Psoas muscle (tissue), 8 donors: ENCODE results near the gene TWF2. TPM values are rescaled to one million over a fixed set of nuclear protein-coding genes. Genes with fewer than 3 reads are reported as not detected.

Source experiments
- ATAC-seq, 4 donors: fragments of 200-7000 bp; cut with Tn5 transposase; one replicate each; pipeline ENCODE4 v1.9.1; 2020; ENCODE audit warnings: moderate library complexity in 3 of 4, mild to moderate bottlenecking in 2 of 4
- DNase-seq, 2 donors: peaks; one replicate each; pipeline ENCODE4 v3.0.0-alpha.2; 2020
- H3K27ac ChIP-seq: fragments of 200-600 bp; one replicate; pipeline ENCODE4 v1.8.0; 2022
- H3K27me3 ChIP-seq, 3 donors: fragments of 200-600 bp in 1 of 3; one replicate each; pipeline versions ENCODE4 v1.6.1 to v1.8.0; 2013 to 2022; ENCODE audit warnings: low read length in 2 of 3, mild to moderate bottlenecking in 2 of 3, moderate library complexity in 1 of 3; ENCODE audit not compliant: insufficient read depth in 3 of 3
- H3K36me3 ChIP-seq, 2 donors: fragments of 200-600 bp in 1 of 2; one replicate each; pipeline versions ENCODE4 v1.6.1 to v1.8.0; 2013 to 2022; ENCODE audit warnings: low read depth in 1 of 2, mild to moderate bottlenecking in 1 of 2, moderate library complexity in 1 of 2; ENCODE audit not compliant: insufficient read depth in 1 of 2
- H3K4me1 ChIP-seq: fragments of 200-600 bp; one replicate; pipeline ENCODE4 v1.8.0; 2022
- H3K4me3 ChIP-seq: fragments of 200-600 bp; one replicate; pipeline ENCODE4 v1.8.0; 2022; ENCODE audit warnings: mild to moderate bottlenecking
- H3K9me3 ChIP-seq: fragments of 200-600 bp; one replicate; pipeline ENCODE4 v1.8.0; 2022
- WGBS, 3 donors: extraction: QIAGEN DNeasy Blood & Tissue Kit; methylation state at CpG; one replicate each; pipeline versions ENCODE4 v1.1.6 to v1.1.7; 2013; 5-methylcytosine and 5-hydroxymethylcytosine counted together
- intact Hi-C, 2 donors: fragments of 100-400 bp; cut with DNase I; formaldehyde crosslinking; loops; one replicate each; pipeline versions ENCODE4 v1.11.0 to v1.14.2; 2022
- polyA plus RNA-seq, 3 donors: library from polyadenylated mRNA; stranded (reverse); fragments of 200-250 nt; gene quantifications; one replicate each; pipeline ENCODE4 v1.2.3, GENCODE V29; 2013
- total RNA-seq, 4 donors: library from RNA; stranded (reverse); fragmentation: NEBNext Ultra II Directional in 2 of 4; extraction: Animal tissue kit (Norgen Biotek cat#: 25700) in 2 of 4; gene quantifications; one replicate each; pipeline versions ENCODE4 v1.2.1 to v1.2.4, GENCODE V29; 2021 to 2023
- TF ChIP-seq, protein P1 (sequence below): fragments of 200-600 bp; IDR thresholded peaks from one replicate; pipeline ENCODE4 v1.8.0; 2022; ENCODE audit warnings: antibody characterized with exemption
- donor health status: healthy with polysubstance abuse.
- donor health status: DM: no; HTN: no; CAD: no; lungs with moderate emphysema.
- donor health status: Bipolar disorder and iron deficiency.
- donor health status: healthy.
- donor health status: DM: yes; HTN: yes; CAD: no.
- donor health status: DM: no; HTN: no; CAD: no.
- donor health status: DM: no; HTN: no; CAD: no.
- donor health status: DM: yes; HTN: yes; CAD: no.

TWF2 gene
- total and polyA plus RNA-seq, 7 donors, result 19.6 to 224 (median 136) TPM

DNA sequence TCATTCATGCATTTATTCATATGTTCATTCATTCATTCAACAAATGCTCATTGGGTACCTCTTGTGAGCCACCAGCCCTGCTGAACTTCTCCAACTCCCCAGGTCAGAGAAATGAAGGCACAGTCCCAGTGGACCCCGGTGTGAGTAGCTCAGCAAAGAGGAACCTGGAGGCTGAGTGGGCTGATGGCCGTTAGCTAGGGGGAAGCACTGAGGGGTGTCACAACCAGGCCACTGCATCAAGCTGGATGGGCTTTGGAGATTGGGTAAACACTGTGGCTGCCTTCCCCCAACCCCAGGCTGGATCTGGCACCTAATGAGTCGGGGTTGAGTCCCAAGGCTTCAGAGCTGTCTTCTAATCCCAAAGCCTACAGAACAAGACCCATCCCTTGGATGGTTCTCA, 53.1 kb downstream of the TWF2 start:
- Histone ChIP-seq H3K36me3 (no peaks in the 10 kb centered on the region), H3K9me3 (no peaks in the 10 kb centered on the region), H3K27me3 (no peaks in the 10 kb centered on the region), H3K4me1 (peaks cover 6% of the 10 kb centered on the region), H3K27ac (no peak overlapping the region), H3K4me3 (no peak overlapping the region)
- TF ChIP-seq, protein P1, sequence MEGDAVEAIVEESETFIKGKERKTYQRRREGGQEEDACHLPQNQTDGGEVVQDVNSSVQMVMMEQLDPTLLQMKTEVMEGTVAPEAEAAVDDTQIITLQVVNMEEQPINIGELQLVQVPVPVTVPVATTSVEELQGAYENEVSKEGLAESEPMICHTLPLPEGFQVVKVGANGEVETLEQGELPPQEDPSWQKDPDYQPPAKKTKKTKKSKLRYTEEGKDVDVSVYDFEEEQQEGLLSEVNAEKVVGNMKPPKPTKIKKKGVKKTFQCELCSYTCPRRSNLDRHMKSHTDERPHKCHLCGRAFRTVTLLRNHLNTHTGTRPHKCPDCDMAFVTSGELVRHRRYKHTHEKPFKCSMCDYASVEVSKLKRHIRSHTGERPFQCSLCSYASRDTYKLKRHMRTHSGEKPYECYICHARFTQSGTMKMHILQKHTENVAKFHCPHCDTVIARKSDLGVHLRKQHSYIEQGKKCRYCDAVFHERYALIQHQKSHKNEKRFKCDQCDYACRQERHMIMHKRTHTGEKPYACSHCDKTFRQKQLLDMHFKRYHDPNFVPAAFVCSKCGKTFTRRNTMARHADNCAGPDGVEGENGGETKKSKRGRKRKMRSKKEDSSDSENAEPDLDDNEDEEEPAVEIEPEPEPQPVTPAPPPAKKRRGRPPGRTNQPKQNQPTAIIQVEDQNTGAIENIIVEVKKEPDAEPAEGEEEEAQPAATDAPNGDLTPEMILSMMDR, result no peak
- ATAC-seq (no peak), DNase-seq (no peak)
- WGBS, 3 donors, result 85 to 93% (median 91%) methylated on average over 3 of the region's 3 CpGs
- intact Hi-C loops, result no loop called here

DNA sequence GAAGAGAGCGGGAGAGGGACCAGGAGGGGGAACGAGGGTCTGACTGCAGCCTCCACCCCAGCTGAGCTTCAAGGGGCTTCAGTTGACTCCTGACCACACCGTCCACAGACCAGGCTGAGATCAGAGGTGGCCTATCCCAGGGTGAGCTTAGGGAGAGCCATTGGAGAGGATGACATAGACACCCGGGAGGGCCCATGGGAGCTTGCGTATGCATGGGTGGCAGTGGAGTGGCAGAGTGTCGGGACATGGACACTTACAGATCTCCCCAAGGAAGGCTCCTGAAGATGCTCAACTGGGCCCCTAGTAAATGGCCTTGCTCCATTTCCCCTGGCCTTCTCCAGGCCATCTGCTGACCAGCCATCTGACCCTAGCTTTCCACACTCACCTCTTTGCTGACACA, 53.6 kb downstream of the TWF2 start:
- H3K36me3 ChIP-seq, result no peaks in the 10 kb centered on the region
- WGBS, 3 donors, result 95 to 98% (median 96%) methylated on average over 6 of the region's 6 CpGs
- H3K4me1 ChIP-seq, result peaks cover under 1% of the 10 kb centered on the region
- DNase-seq, result no peak
- no peaks in the 10 kb centered on the region for H3K27me3 ChIP-seq
- H3K4me3 ChIP-seq, result no peak overlapping the region
- ATAC-seq, result no peak
- TF ChIP-seq, protein P1, result no peak
- no peaks in the 10 kb centered on the region for H3K9me3 ChIP-seq
- H3K27ac ChIP-seq, result no peak overlapping the region
- intact Hi-C loops, result no loop called here

DNA sequence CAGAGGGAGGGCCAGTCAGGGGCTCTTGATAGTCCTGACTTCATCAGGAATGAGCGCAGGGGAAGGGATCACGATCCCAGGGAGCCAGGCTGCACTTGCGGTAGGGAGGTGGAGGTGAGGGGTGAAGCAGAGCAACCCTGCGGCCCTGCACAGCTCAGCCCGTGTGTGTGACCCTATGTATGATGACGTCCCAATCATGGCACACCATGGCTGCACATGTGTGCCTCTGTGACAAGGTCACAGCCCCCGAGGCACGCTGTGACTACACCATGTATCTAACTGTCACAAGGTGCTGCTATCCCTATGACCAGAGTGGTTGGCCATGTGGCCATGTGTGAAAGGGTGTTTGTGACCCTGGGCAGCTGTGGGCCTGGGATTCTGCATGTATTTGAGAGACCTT, 54.3 kb downstream of the TWF2 start:
- intact Hi-C loops, result no loop called here
- H3K27ac ChIP-seq, result peak overlapping the region; percentile 55

DNA sequence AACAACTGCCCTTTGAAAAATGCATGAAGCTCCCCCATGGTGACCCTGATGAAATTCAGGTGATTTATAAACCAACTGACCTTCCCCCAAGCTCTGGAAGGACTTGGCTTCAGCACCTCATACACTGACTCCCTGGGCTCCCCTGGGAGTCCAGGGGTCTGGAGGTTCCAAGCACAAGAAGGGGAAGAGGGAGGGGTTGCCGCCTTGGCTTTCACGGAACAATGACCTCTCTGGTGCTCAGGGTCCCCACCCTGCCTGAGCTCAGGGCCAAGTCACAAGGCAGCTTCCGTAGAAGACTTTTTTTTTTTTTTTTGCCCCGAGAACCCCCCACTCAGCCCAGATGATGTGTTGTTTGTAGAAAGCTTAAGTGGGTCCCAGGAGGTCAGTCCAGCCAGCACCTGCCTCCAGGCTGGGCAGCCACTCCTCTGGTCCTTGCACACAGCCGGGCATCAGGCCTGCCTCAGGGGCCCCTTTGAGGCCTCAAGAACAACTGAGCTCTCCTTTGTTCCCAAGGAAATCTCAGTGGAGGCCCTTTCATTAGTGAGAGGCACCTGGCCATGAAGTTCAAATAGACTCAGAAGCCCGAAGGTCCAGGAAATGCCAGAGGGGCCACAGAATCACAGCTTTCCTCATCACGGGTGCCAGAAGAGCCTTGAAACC, 55.0 kb downstream of the TWF2 start:
- H3K4me1 ChIP-seq, result no peaks in the 10 kb centered on the region
- intact Hi-C loops, result no loop called here
- H3K36me3 ChIP-seq, result no peaks in the 10 kb centered on the region
- H3K27ac ChIP-seq, result peak overlapping the region; percentile 55
- H3K4me3 ChIP-seq, result no peak overlapping the region
- DNase-seq (no peak), ATAC-seq (peak in 1 of 4 donors; percentile 33)
- TF ChIP-seq, protein P1, result no peak
- no peaks in the 10 kb centered on the region for H3K9me3 ChIP-seq
- WGBS, 3 donors, result 70 to 74% (median 73%) methylated on average over 7 of the region's 7 CpGs
- H3K27me3 ChIP-seq, result no peaks in the 10 kb centered on the region

More for the DNA sequence above, 54.3 kb downstream of the TWF2 start:
- WGBS, 3 donors, result 91% methylated on average over 8 of the region's 8 CpGs
- H3K9me3 ChIP-seq, result no peaks in the 10 kb centered on the region
- H3K4me1 ChIP-seq, result no peaks in the 10 kb centered on the region
- H3K4me3 ChIP-seq, result no peak overlapping the region
- no peak for ATAC-seq
- H3K27me3 ChIP-seq, result no peaks in the 10 kb centered on the region
- no peaks in the 10 kb centered on the region for H3K36me3 ChIP-seq
- DNase-seq, result no peak
- TF ChIP-seq, protein P1, result no peak

DNA sequence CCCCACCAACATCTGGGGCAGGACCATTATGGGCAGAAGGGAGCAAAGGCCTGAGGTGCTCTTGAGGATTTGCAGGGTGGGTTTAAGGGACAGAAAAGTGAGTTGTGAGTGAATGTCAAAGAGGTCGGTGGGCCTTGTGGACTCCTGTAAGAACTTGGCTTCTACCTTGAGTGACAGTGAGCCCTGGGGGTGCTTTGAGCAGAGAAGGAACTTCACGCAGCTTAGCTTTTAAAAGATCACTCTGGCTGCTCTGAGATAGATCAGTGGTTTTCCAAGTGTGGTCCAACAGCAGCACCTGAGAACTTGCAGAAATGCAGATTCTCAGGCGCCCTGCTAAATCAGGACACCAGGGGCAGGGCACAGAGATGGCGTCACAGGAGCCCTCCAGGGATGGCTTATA, 56.3 kb downstream of the TWF2 start:
- WGBS, 3 donors, result 92 to 95% (median 94%) methylated on average over 4 of the region's 4 CpGs
- Histone ChIP-seq H3K4me3 (no peak overlapping the region), H3K9me3 (no peaks in the 10 kb centered on the region), H3K36me3 (no peaks in the 10 kb centered on the region), H3K27me3 (no peaks in the 10 kb centered on the region), H3K4me1 (no peaks in the 10 kb centered on the region), H3K27ac (no peak overlapping the region)
- DNase-seq (no peak), ATAC-seq (no peak)
- intact Hi-C loops, result no loop called here
- TF ChIP-seq, protein P1, result no peak
